ENCODE data around the gene UNC5C. TPM values are rescaled to one million over a fixed set of nuclear protein-coding genes. Genes with fewer than 3 reads are reported as not detected.

UNC5C gene
- total and polyA plus RNA-seq, 10 of the 15 experiments (the other 5 are each of a cell fraction or from before 2014, with no cell fraction given), result 0.02 to 2.0 (median 0.15) TPM; not detected in 1

GRCh38 chr4:95214408-95214807, 334.4 kb downstream of the UNC5C start:
- Histone ChIP-seq H3K36me3 (ENCODE audit: control insufficient read depth in 2 of 2, insufficient read depth in 2 of 2, low read length in 1 of 2) (no peaks in the 10 kb centered on the region), H3K9me3 (replicated peaks; ENCODE audit: control insufficient read depth, insufficient read depth, low read length) (no peaks in the 10 kb centered on the region), H3K4me3 (no peak overlapping the region), H3K27ac (ENCODE audit: control insufficient read depth, insufficient read depth) (no peak overlapping the region), H2AFZ (ENCODE audit: control insufficient read depth, low read depth, low read length) (no peak overlapping the region), H3K27me3 (replicated peaks in 1 of 2; ENCODE audit: control insufficient read depth in 2 of 2, insufficient read depth in 2 of 2, low read length in 1 of 2) (no peaks in the 10 kb centered on the region), H4K20me1 (ENCODE audit: control insufficient read depth, insufficient read depth) (no peaks in the 10 kb centered on the region), H3K9ac (ENCODE audit: control insufficient read depth, insufficient read depth, low read length) (no peak overlapping the region), H3K4me1 (ENCODE audit: control insufficient read depth, insufficient read depth, low read length) (no peaks in the 10 kb centered on the region), H3K79me2 (ENCODE audit: control insufficient read depth, insufficient read depth, low read length) (no peaks in the 10 kb centered on the region), H3K4me2 (ENCODE audit: control insufficient read depth, insufficient read depth) (no peak overlapping the region)
- CTCF ChIA-PET, result no interaction called here
- SMC1A ChIA-PET (ENCODE audit: uncharacterized antibody, unreplicated experiment), result interaction anchor here (0.7 kb wide), 1 partner anchor 47 kb away, joined by 3 read pairs; no protein-coding TSS in a partner anchor
- ATAC-seq, result no peak
- in situ Hi-C loops (cut with MboI), result no loop called here
- intact Hi-C loops (cut with micrococcal nuclease; ENCODE audit: unreplicated experiment), result no loop called here
- RAD21 ChIA-PET (ENCODE audit: unreplicated experiment), result no interaction called here
- TF ChIP-seq ATF3 (IDR thresholded peaks at IDR 0.05; ENCODE audit: borderline replicate concordance, extremely low read depth, low read depth, low read length), result no peak
- TF ChIP-seq BHLHE40 (IDR thresholded peaks at IDR 0.05; ENCODE audit: borderline replicate concordance in 1 of 2, low read depth in 2 of 2, low read length in 1 of 2), result 0 out of 4 replicates have a peak, but pooled peaks of 1 of the 2 experiments have one; percentile 13
- FAIRE-seq, result no peak
- WGBS (ENCODE audit: insufficient coverage, insufficient replicate concordance, low lambda C conversion rate, missing lambda C conversion rate), result 21% methylated on average over 5 of the region's 5 CpGs
- POLR2A ChIA-PET, result no interaction called here
- DNase-seq (ENCODE audit: low read depth, low spot score), result no peak
- BruUV-seq (replicated peaks), result no TSS peak

GRCh38 chr4:95213366-95213765, 335.4 kb downstream of the UNC5C start:
- CTCF ChIA-PET, result no interaction called here
- WGBS (ENCODE audit: insufficient coverage, insufficient replicate concordance, low lambda C conversion rate, missing lambda C conversion rate), result 29% methylated on average over 8 of the region's 8 CpGs
- SMC1A ChIA-PET (ENCODE audit: uncharacterized antibody, unreplicated experiment), result no interaction called here
- no peaks in the 10 kb centered on the region for H3K36me3 ChIP-seq (ENCODE audit: control insufficient read depth in 2 of 2, insufficient read depth in 2 of 2, low read length in 1 of 2)
- H3K9ac ChIP-seq (ENCODE audit: control insufficient read depth, insufficient read depth, low read length), result no peak overlapping the region
- in situ Hi-C loops (cut with MboI) (no loop called here), intact Hi-C loops (cut with micrococcal nuclease; ENCODE audit: unreplicated experiment) (no loop called here)
- H3K79me2 ChIP-seq (ENCODE audit: control insufficient read depth, insufficient read depth, low read length), result no peaks in the 10 kb centered on the region
- H3K4me3 ChIP-seq, result no peak overlapping the region
- no peaks in the 10 kb centered on the region for H3K27me3 ChIP-seq (replicated peaks in 1 of 2; ENCODE audit: control insufficient read depth in 2 of 2, insufficient read depth in 2 of 2, low read length in 1 of 2)
- no peak for DNase-seq (ENCODE audit: low read depth, low spot score)
- FAIRE-seq, result no peak
- RAD21 ChIA-PET (ENCODE audit: unreplicated experiment), result no interaction called here
- no peak overlapping the region for H3K4me2 ChIP-seq (ENCODE audit: control insufficient read depth, insufficient read depth)
- no peak overlapping the region for H3K27ac ChIP-seq (ENCODE audit: control insufficient read depth, insufficient read depth)
- no peaks in the 10 kb centered on the region for H3K9me3 ChIP-seq (replicated peaks; ENCODE audit: control insufficient read depth, insufficient read depth, low read length)
- ATAC-seq, result no peak
- H4K20me1 ChIP-seq (ENCODE audit: control insufficient read depth, insufficient read depth), result no peaks in the 10 kb centered on the region
- no TSS peak for BruUV-seq (replicated peaks)
- POLR2A ChIA-PET, result no interaction called here
- H3K4me1 ChIP-seq (ENCODE audit: control insufficient read depth, insufficient read depth, low read length), result no peaks in the 10 kb centered on the region
- no peak overlapping the region for H2AFZ ChIP-seq (ENCODE audit: control insufficient read depth, low read depth, low read length)
- TF ChIP-seq HDAC6 (IDR thresholded peaks at IDR 0.05; ENCODE audit: unreplicated experiment), result no peak
- no peak for TF ChIP-seq YY1 (IDR thresholded peaks at IDR 0.05; ENCODE audit: low read depth, low read length)
- TF ChIP-seq KDM1A (IDR thresholded peaks at IDR 0.05; ENCODE audit: borderline replicate concordance), result no peak
- no peak for TF ChIP-seq NKRF (conservative IDR thresholded peaks at IDR 0.05)
- TF ChIP-seq SMAD1 (IDR thresholded peaks at IDR 0.05; ENCODE audit: low read depth, partially characterized antibody), result no peak
- no peak for TF ChIP-seq EP300 (IDR thresholded peaks at IDR 0.05; ENCODE audit: borderline replicate concordance in 1 of 2, control insufficient read depth in 1 of 2, low read depth in 2 of 2, low read length in 2 of 2)
- TF ChIP-seq ETV6 (conservative IDR thresholded peaks at IDR 0.05 in 1 of 2, IDR thresholded peaks at IDR 0.05 in 1 of 2; ENCODE audit: borderline replicate concordance in 1 of 2, low read depth in 1 of 2), result no peak
- no peak for TF ChIP-seq SIX5 (IDR thresholded peaks at IDR 0.05; ENCODE audit: low read depth, low read length, severe bottlenecking)
- no peak for TF ChIP-seq SMAD5 (IDR thresholded peaks at IDR 0.05; ENCODE audit: low read depth)
- no peak for TF ChIP-seq CHD2 (IDR thresholded peaks at IDR 0.05; ENCODE audit: borderline replicate concordance, low read depth, low read length)
- no peak for TF ChIP-seq NRF1 (conservative IDR thresholded peaks at IDR 0.05; ENCODE audit: low read depth, low read length)
- TF ChIP-seq PAX8 (IDR thresholded peaks at IDR 0.05), result no peak
- TF ChIP-seq DPF2 (IDR thresholded peaks at IDR 0.05), result no peak
- no peak for TF ChIP-seq KLF5 (IDR thresholded peaks at IDR 0.05; ENCODE audit: partially characterized antibody)
- TF ChIP-seq ZNF217 (IDR thresholded peaks at IDR 0.05), result no peak

Measured in GM12878 (cell line).